OCI-LY7 (cell line): ENCODE results near the gene IMP4. TPM values are rescaled to one million over a fixed set of nuclear protein-coding genes. Genes with fewer than 3 reads are reported as not detected.

ENCODE experiments used
- BruUV-seq: library from RNA; stranded (reverse); fragments of 400-500 nt; replicated peaks from 2 replicates; lab custom pipeline; 2021; lab: Mats Ljungman, UMichigan
- CTCF ChIA-PET: fragments of 300-600 bp; sonication (Branson Sonifier 250); formaldehyde crosslinking; loops from one replicate; lab custom pipeline; 2022; ENCODE audit warnings: antibody characterized with exemption; ENCODE audit not compliant: unreplicated experiment; lab: Charles Lee
- POLR2A ChIA-PET: fragments of 300-600 bp; sonication (Branson Sonifier 250); formaldehyde crosslinking; loops from one replicate; lab custom pipeline; 2022; ENCODE audit warnings: antibody characterized with exemption; lab: Charles Lee
- DNase-seq: peaks from one replicate; pipeline ENCODE4 v3.0.0-alpha.2; 2015; ENCODE audit warnings: low spot score
- H2AFZ ChIP-seq: fragments of 200-600 bp; sonication (generic), shearing (Covaris generic); 2 replicates; pipeline ENCODE4 v1.6.1; 2014; ENCODE audit warnings: mild to moderate bottlenecking, antibody characterized with exemption, low read length, moderate library complexity
- H3K27ac ChIP-seq: fragments of 200-600 bp; sonication (generic); 2 replicates; pipeline ENCODE4 v1.5.1; 2014; ENCODE audit warnings: mixed run types, low read depth, mild to moderate bottlenecking, moderate library complexity, low read length, inconsistent platforms; ENCODE audit not compliant: poor library complexity, severe bottlenecking
- H3K36me3 ChIP-seq: fragments of 200-600 bp; sonication (generic); 2 replicates; pipeline ENCODE4 v1.6.1; 2014; ENCODE audit warnings: mild to moderate bottlenecking, antibody characterized with exemption, low read length, moderate library complexity, mixed read lengths; ENCODE audit not compliant: insufficient read depth
- H3K4me1 ChIP-seq: fragments of 200-600 bp; sonication (generic); 2 replicates; pipeline ENCODE4 v1.5.1; 2014; ENCODE audit warnings: mild to moderate bottlenecking, low read length; ENCODE audit not compliant: insufficient read depth, poor library complexity, severe bottlenecking
- H3K4me2 ChIP-seq: fragments of 200-600 bp; sonication (generic); 2 replicates; pipeline ENCODE4 v1.6.1; 2014; ENCODE audit warnings: mild to moderate bottlenecking, low read length
- H3K4me3 ChIP-seq: fragments of 200-600 bp; sonication (generic); 2 replicates; pipeline ENCODE4 v1.5.1; 2014; ENCODE audit warnings: mild to moderate bottlenecking, low read depth, low read length; ENCODE audit not compliant: poor library complexity, severe bottlenecking
- H3K79me2 ChIP-seq: fragments of 200-600 bp; sonication (generic); 2 replicates; pipeline ENCODE4 v1.6.1; 2016; ENCODE audit warnings: low read depth, mild to moderate bottlenecking, low read length, moderate library complexity, mixed read lengths; ENCODE audit not compliant: insufficient read depth
- H3K9me2 ChIP-seq: fragments of 200-600 bp; sonication (generic); 2 replicates; pipeline ENCODE4 v1.6.1; 2016; ENCODE audit warnings: mild to moderate bottlenecking, low read length, mixed read lengths; ENCODE audit not compliant: insufficient read depth
- H3K9me3 ChIP-seq: fragments of 200-600 bp; sonication (generic); 2 replicates; pipeline ENCODE4 v1.6.1; 2014; ENCODE audit warnings: mild to moderate bottlenecking, mixed run types, low read length, mixed read lengths
- H4K20me1 ChIP-seq: fragments of 200-600 bp; sonication (generic); 2 replicates; pipeline ENCODE4 v1.6.1; 2014; ENCODE audit warnings: mild to moderate bottlenecking, antibody characterized with exemption, low read length, moderate library complexity, mixed read lengths; ENCODE audit not compliant: insufficient read depth
- CTCF ChIP-seq: fragments of 200-600 bp; sonication (generic); conservative IDR thresholded peaks from 2 replicates; pipeline ENCODE4 v1.5.1; 2014; ENCODE audit warnings: mild to moderate bottlenecking, antibody characterized with exemption, low read length, moderate library complexity, mixed read lengths
- EZH2phosphoT487 ChIP-seq: fragments of 200-600 bp; sonication (generic); IDR thresholded peaks from 2 replicates; pipeline ENCODE4 v1.6.1; 2018; ENCODE audit warnings: low read depth, borderline replicate concordance, mild to moderate bottlenecking, mixed run types, antibody characterized with exemption, low read length, moderate library complexity, mixed read lengths
- intact Hi-C: fragments of 100-400 bp; cut with micrococcal nuclease; formaldehyde crosslinking; loops from one replicate; pipeline ENCODE4 v1.10.0; 2022; ENCODE audit not compliant: unreplicated experiment
- total RNA-seq, 2 experiments: library from RNA; depleted of rRNA in 1 of 2; stranded (reverse); fragments of >200 nt in 1 of 2; shearing (Covaris generic) in 1 of 2; gene quantifications; 2 replicates each; pipeline ENCODE4 v1.2.3, GENCODE V29; 2014 to 2022

IMP4 gene
- total RNA-seq, 2 experiments from 2014 or later: 266 to 314 TPM

DNA sequence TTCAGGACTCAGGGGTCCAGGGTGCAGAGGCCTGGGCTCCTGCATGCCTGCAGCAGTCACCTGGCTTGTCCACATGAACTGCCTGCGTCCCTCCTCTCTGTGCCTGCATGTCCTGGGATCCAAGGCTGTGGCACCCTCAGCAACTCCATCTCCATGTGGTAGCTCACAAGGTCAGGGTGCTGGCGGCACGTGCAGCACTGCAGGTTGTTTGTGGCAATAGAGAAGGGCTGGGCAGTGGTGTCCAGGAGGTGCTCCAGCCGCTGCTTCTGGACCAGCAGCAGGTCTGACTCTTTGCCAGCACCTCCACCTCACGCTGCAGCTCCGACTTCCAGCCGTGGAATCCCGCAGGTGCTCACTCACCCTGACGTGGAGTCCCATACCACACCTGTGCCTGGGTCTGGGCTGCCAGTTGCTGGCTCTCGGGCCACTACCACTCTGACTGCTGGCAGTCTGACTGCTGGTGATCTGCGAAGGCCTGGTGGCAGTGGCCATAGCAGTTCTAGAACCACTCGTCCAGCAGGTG, 28.8 kb upstream of the IMP4 start:
- Histone ChIP-seq H3K4me1 (no peaks in the 10 kb centered on the region), H2AFZ (no peak overlapping the region), H3K79me2 (no peaks in the 10 kb centered on the region), H3K9me3 (no peaks in the 10 kb centered on the region), H3K4me2 (no peak overlapping the region), H3K9me2 (no peaks in the 10 kb centered on the region), H3K36me3 (no peaks in the 10 kb centered on the region), H3K4me3 (no peak overlapping the region), H4K20me1 (no peaks in the 10 kb centered on the region), H3K27ac (no peak overlapping the region)
- intact Hi-C loops: no loop called here
- no peak for TF ChIP-seq CTCF
- BruUV-seq: no TSS peak
- CTCF ChIA-PET: no interaction called here
- DNase-seq: no peak
- POLR2A ChIA-PET: no interaction called here

- CTCF ChIA-PET: no interaction called here
- no peaks in the 10 kb centered on the region for H4K20me1 ChIP-seq
Observed at GRCh38 chr2:130314377-130314776, 28.3 kb upstream of the IMP4 start.

DNA sequence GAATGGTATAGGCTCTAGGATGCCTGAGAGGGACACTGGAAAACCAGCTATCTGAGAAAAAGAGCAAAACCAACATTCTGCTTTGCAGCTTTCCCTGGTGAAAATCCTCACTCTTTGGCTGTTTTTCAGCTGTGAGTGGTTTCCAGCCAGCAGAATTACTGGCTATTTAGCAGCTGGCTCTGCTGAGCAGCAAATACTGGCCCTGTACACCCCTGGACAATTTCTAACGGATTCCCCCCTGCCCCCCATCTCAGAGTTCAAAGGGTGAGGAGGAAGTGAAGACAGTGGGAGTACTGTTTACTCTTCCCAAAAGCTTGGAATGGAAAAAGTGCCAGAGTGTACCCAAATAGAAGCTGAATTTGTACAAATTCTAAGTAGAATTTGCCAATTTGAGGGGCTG, 26.1 kb upstream of the IMP4 start:
- TF ChIP-seq EZH2phosphoT487 (no peak), CTCF (no peak)
- H2AFZ ChIP-seq: no peak overlapping the region
- H3K4me2 ChIP-seq: no peak overlapping the region
- intact Hi-C loops: no loop called here
- H3K27ac ChIP-seq: no peak overlapping the region
- CTCF ChIA-PET: interaction anchor here (0.6 kb wide), 1 partner anchor 10 kb away, joined by 3 read pairs; no protein-coding TSS in a partner anchor
- no peaks in the 10 kb centered on the region for H4K20me1 ChIP-seq
- DNase-seq: no peak
- no peaks in the 10 kb centered on the region for H3K79me2 ChIP-seq
- no peaks in the 10 kb centered on the region for H3K9me2 ChIP-seq
- no peaks in the 10 kb centered on the region for H3K9me3 ChIP-seq
- H3K4me1 ChIP-seq: no peaks in the 10 kb centered on the region
- BruUV-seq: no TSS peak
- POLR2A ChIA-PET: interaction anchor here (1.3 kb wide), 1 partner anchor 17 kb away, joined by 4 read pairs; no protein-coding TSS in a partner anchor
- no peaks in the 10 kb centered on the region for H3K36me3 ChIP-seq
- no peak overlapping the region for H3K4me3 ChIP-seq

More at GRCh38 chr2:130314377-130314776, 28.3 kb upstream of the IMP4 start:
- Histone ChIP-seq H3K9me2 (no peaks in the 10 kb centered on the region), H3K36me3 (no peaks in the 10 kb centered on the region), H3K79me2 (no peaks in the 10 kb centered on the region), H3K27ac (no peak overlapping the region), H3K4me1 (no peaks in the 10 kb centered on the region), H2AFZ (no peak overlapping the region), H3K4me3 (no peak overlapping the region), H3K4me2 (no peak overlapping the region), H3K9me3 (no peaks in the 10 kb centered on the region)
- no peak for TF ChIP-seq EZH2phosphoT487
- no peak for TF ChIP-seq CTCF
- BruUV-seq: no TSS peak
- DNase-seq: no peak
- intact Hi-C loops: no loop called here
- POLR2A ChIA-PET: no interaction called here
